H9 (cell line): ENCODE data around the gene GAPT. TPM values are rescaled to one million over a fixed set of nuclear protein-coding genes. Genes with fewer than 3 reads are reported as not detected.
A peak's percentile ranks its signal among the peaks of the same experiment; 100 is the strongest.
"Not testable (repeated sequence)": the region's sequence is repeated elsewhere in the genome, so short reads cannot be mapped to it uniquely, and the experiment has no call there.

Experiments
- DNase-seq: peaks from one replicate; pipeline ENCODE4 v3.0.0-alpha.2; 2017
- H2AFZ ChIP-seq: one replicate; pipeline ENCODE4 v1.6.1; 2013; ENCODE audit warnings: mild to moderate bottlenecking, low read length, control low read depth, moderate library complexity
- H2AK5ac ChIP-seq: 2 replicates; pipeline ENCODE4 v1.6.1; 2013; ENCODE audit warnings: low read length, control low read depth, mixed read lengths; ENCODE audit not compliant: insufficient read length
- H2BK120ac ChIP-seq: one replicate; pipeline ENCODE4 v1.6.1; 2013; ENCODE audit warnings: low read depth, mild to moderate bottlenecking, low read length, control low read depth, inconsistent platforms; ENCODE audit not compliant: poor library complexity, severe bottlenecking
- H2BK12ac ChIP-seq: 2 replicates; pipeline ENCODE4 v1.6.1; 2013; ENCODE audit warnings: low read length, control low read depth, mixed read lengths, low read depth; ENCODE audit not compliant: insufficient read length
- H2BK15ac ChIP-seq: 2 replicates; pipeline ENCODE4 v1.6.1; 2013; ENCODE audit warnings: low read depth, low read length, control low read depth
- H2BK20ac ChIP-seq: one replicate; pipeline ENCODE4 v1.6.1; 2013; ENCODE audit warnings: low read depth, mild to moderate bottlenecking, low read length, control low read depth, inconsistent platforms; ENCODE audit not compliant: poor library complexity, severe bottlenecking
- H2BK5ac ChIP-seq: 2 replicates; pipeline ENCODE4 v1.6.1; 2013; ENCODE audit warnings: low read length, control low read depth, mixed read lengths; ENCODE audit not compliant: insufficient read length
- H3K14ac ChIP-seq: 2 replicates; pipeline ENCODE4 v1.6.1; 2013; ENCODE audit warnings: low read length, control low read depth; ENCODE audit not compliant: insufficient read depth
- H3K18ac ChIP-seq: 2 replicates; pipeline ENCODE4 v1.6.1; 2013; ENCODE audit warnings: low read depth, mild to moderate bottlenecking, mixed read lengths, low read length, control low read depth; ENCODE audit not compliant: insufficient read length
- H3K23ac ChIP-seq: 2 replicates; pipeline ENCODE4 v1.6.1; 2013; ENCODE audit warnings: low read length, control low read depth, mixed read lengths, low read depth; ENCODE audit not compliant: insufficient read length
- H3K23me2 ChIP-seq: 2 replicates; pipeline ENCODE4 v1.6.1; 2013; ENCODE audit warnings: low read depth, mild to moderate bottlenecking, mixed read lengths, low read length, control low read depth; ENCODE audit not compliant: insufficient read length, poor library complexity, severe bottlenecking
- H3K27ac ChIP-seq: 2 replicates; pipeline ENCODE4 v1.5.1; 2013; ENCODE audit warnings: low read length, control low read depth, mixed read lengths, low read depth; ENCODE audit not compliant: insufficient read length
- H3K27me3 ChIP-seq: 2 replicates; pipeline ENCODE4 v1.6.1; 2013; ENCODE audit warnings: low read length, control low read depth, inconsistent platforms; ENCODE audit not compliant: insufficient read depth
- H3K4ac ChIP-seq: 2 replicates; pipeline ENCODE4 v1.6.1; 2013; ENCODE audit warnings: low read depth, mild to moderate bottlenecking, control low read depth, inconsistent platforms, low read length, moderate library complexity
- H3K4me1 ChIP-seq: 2 replicates; pipeline ENCODE4 v1.6.1; 2013; ENCODE audit warnings: low read length, control low read depth, inconsistent platforms; ENCODE audit not compliant: insufficient read depth
- H3K4me2 ChIP-seq: 2 replicates; pipeline ENCODE4 v1.6.1; 2013; ENCODE audit warnings: low read length, control low read depth, mixed read lengths; ENCODE audit not compliant: insufficient read length, insufficient read depth
- H3K56ac ChIP-seq: 2 replicates; pipeline ENCODE4 v1.6.1; 2013; ENCODE audit warnings: low read depth, mild to moderate bottlenecking, mixed read lengths, low read length, control low read depth; ENCODE audit not compliant: insufficient read length
- H3K79me1 ChIP-seq: 2 replicates; pipeline ENCODE4 v1.6.1; 2013; ENCODE audit warnings: low read depth, mild to moderate bottlenecking, moderate library complexity, low read length, control low read depth, inconsistent platforms; ENCODE audit not compliant: insufficient read depth, poor library complexity, severe bottlenecking
- H3K79me2 ChIP-seq: 2 replicates; pipeline ENCODE4 v1.6.1; 2013; ENCODE audit warnings: low read length, control low read depth, inconsistent platforms; ENCODE audit not compliant: insufficient read depth
- H3K9ac ChIP-seq: 2 replicates; pipeline ENCODE4 v1.6.1; 2013; ENCODE audit warnings: low read length, control low read depth, mixed read lengths; ENCODE audit not compliant: insufficient read length; ENCODE audit errors: extremely low read depth
- H3K9me3 ChIP-seq: one replicate; pipeline ENCODE4 v1.6.1; 2013; ENCODE audit warnings: low read depth, low read length, inconsistent platforms; ENCODE audit not compliant: control insufficient read depth
- H3T11ph ChIP-seq: one replicate; pipeline ENCODE4 v1.6.1; 2013; ENCODE audit warnings: mild to moderate bottlenecking, low read length, control low read depth, inconsistent platforms
- H4K20me1 ChIP-seq: one replicate; pipeline ENCODE4 v1.6.1; 2013; ENCODE audit not compliant: control insufficient read depth, insufficient read length, insufficient read depth
- H4K5ac ChIP-seq: 2 replicates; pipeline ENCODE4 v1.6.1; 2013; ENCODE audit warnings: low read depth, mild to moderate bottlenecking, mixed read lengths, low read length, control low read depth; ENCODE audit not compliant: insufficient read length
- H4K8ac ChIP-seq: replicated peaks from 2 replicates; pipeline ENCODE4 v1.6.1; 2013; ENCODE audit warnings: low read length, control low read depth, mixed read lengths, low read depth; ENCODE audit not compliant: insufficient read length
- H4K91ac ChIP-seq: 2 replicates; pipeline ENCODE4 v1.6.1; 2013; ENCODE audit warnings: low read depth, mild to moderate bottlenecking, moderate library complexity, mixed read lengths, low read length, control low read depth; ENCODE audit not compliant: insufficient read length
- H3K27ac Mint-ChIP-seq, 3 experiments: 2 replicates in 2 of 3; 3 replicates in 1 of 3; pipeline ENCODE4 v1.8.0; 2020 to 2021; ENCODE audit warnings: mixed read lengths in 3 of 3, mild to moderate bottlenecking in 1 of 3, moderate library complexity in 1 of 3
- H3K27me3 Mint-ChIP-seq: 2 replicates; pipeline ENCODE4 v1.8.0; 2021; ENCODE audit warnings: low read depth, mild to moderate bottlenecking, moderate library complexity, mixed read lengths
- H3K36me3 Mint-ChIP-seq, 3 experiments: 2 replicates in 2 of 3; 3 replicates in 1 of 3; pipeline ENCODE4 v1.8.0; 2020 to 2021; ENCODE audit warnings: low read depth in 3 of 3, mixed read lengths in 3 of 3; ENCODE audit not compliant: insufficient read depth in 1 of 3
- H3K4me1 Mint-ChIP-seq, 2 experiments: 2 replicates each; pipeline ENCODE4 v1.8.0; 2020; ENCODE audit warnings: mixed read lengths in 2 of 2
- H3K4me3 Mint-ChIP-seq, 2 experiments: 2 replicates in 1 of 2; 3 replicates in 1 of 2; pipeline ENCODE4 v1.8.0; 2020 to 2021; ENCODE audit warnings: mild to moderate bottlenecking in 2 of 2, mixed read lengths in 2 of 2, moderate library complexity in 1 of 2
- H3K9me3 Mint-ChIP-seq, 2 experiments: 2 replicates in 1 of 2; 3 replicates in 1 of 2; pipeline ENCODE4 v1.8.0; 2020; ENCODE audit warnings: mild to moderate bottlenecking in 2 of 2, mixed read lengths in 2 of 2, moderate library complexity in 1 of 2
- CTCF ChIP-seq: fragments of 200-600 bp; sonication (generic); conservative IDR thresholded peaks from 3 replicates; pipeline ENCODE4 v1.8.0; 2021; ENCODE audit warnings: antibody characterized with exemption, mild to moderate bottlenecking
- WGBS: extraction: QIAGEN DNeasy Blood & Tissue Kit; methylation state at CpG from one replicate; pipeline ENCODE4 v1.1.7; 2013; ENCODE audit warnings: missing lambda C conversion rate, low lambda C conversion rate, mixed read lengths; ENCODE audit not compliant: insufficient read length; ENCODE audit errors: extremely low coverage; 5-methylcytosine and 5-hydroxymethylcytosine counted together
- total RNA-seq: library from RNA; stranded (reverse); gene quantifications from 2 replicates; pipeline ENCODE4 v1.2.1, GENCODE V29; 2021

The GAPT gene
- total RNA-seq, 1 experiment from 2014 or later: not detected

- Mint-ChIP-seq H3K4me3 (no peak overlapping the region), H3K4me1 (peaks cover 13% of the 10 kb centered on the region in 2 experiments), H3K9me3 (peaks cover 22 to 25% of the 10 kb centered on the region in 2 experiments), H3K27ac (peak overlapping the region in 1 of 3 experiments; percentile 85; a peak in 2 of 7 replicates), H3K36me3 (peaks cover 11 to 24% (median 19%) of the 10 kb centered on the region in 3 experiments; a peak in 6 of 7 replicates), H3K27me3 (peaks cover 2% of the 10 kb centered on the region; the same call in 1 of the 2 replicates)
- no peak overlapping the region for H2BK20ac ChIP-seq
- H3K9ac ChIP-seq: no peak overlapping the region
- no peak overlapping the region for H2BK120ac ChIP-seq
- TF ChIP-seq CTCF: no peak
- H2BK5ac ChIP-seq: no peak overlapping the region
- H3K27ac ChIP-seq: no peak overlapping the region
- no peaks in the 10 kb centered on the region for H3K9me3 ChIP-seq
- no peaks in the 10 kb centered on the region for H3K79me2 ChIP-seq
- no peak overlapping the region for H3K14ac ChIP-seq
- no peak overlapping the region for H4K91ac ChIP-seq
- WGBS: no CpG with 5 or more reads among the region's 1 CpG
- no peaks in the 10 kb centered on the region for H3K4me1 ChIP-seq
- no peak overlapping the region for H3K56ac ChIP-seq
- H4K5ac ChIP-seq: no peak overlapping the region
- H2BK15ac ChIP-seq: no peak overlapping the region
- H4K8ac ChIP-seq: no peak overlapping the region
- no peaks in the 10 kb centered on the region for H4K20me1 ChIP-seq
- no peak overlapping the region for H3K23ac ChIP-seq
- no peaks in the 10 kb centered on the region for H3K23me2 ChIP-seq
- no peak overlapping the region for H3K4me2 ChIP-seq
- H3T11ph ChIP-seq: no peak overlapping the region
- DNase-seq: no peak
- H2AFZ ChIP-seq: no peak overlapping the region
- H3K4ac ChIP-seq: no peak overlapping the region
- no peak overlapping the region for H2BK12ac ChIP-seq
- no peaks in the 10 kb centered on the region for H3K79me1 ChIP-seq
- H3K18ac ChIP-seq: no peak overlapping the region
- H3K27me3 ChIP-seq: no peaks in the 10 kb centered on the region
- H2AK5ac ChIP-seq: no peak overlapping the region
Observed at GRCh38 chr5:58530942-58531490, 39.8 kb downstream of the GAPT start.

GRCh38 chr5:58541935-58542334 is 50.7 kb downstream of the GAPT start:
- not testable (repeated sequence) for DNase-seq, H3K27me3 Mint-ChIP-seq, H3K4me3 Mint-ChIP-seq, H4K20me1 ChIP-seq, H2BK20ac ChIP-seq, H3K27ac Mint-ChIP-seq, H3K4ac ChIP-seq, H2BK12ac ChIP-seq, H2AK5ac ChIP-seq, H3K23ac ChIP-seq, H4K91ac ChIP-seq, H2BK5ac ChIP-seq, H3K23me2 ChIP-seq, H3K14ac ChIP-seq, H4K8ac ChIP-seq, H3K79me2 ChIP-seq, H3T11ph ChIP-seq, H3K18ac ChIP-seq, H3K4me1 ChIP-seq, H3K4me2 ChIP-seq, H3K9me3 ChIP-seq, H2AFZ ChIP-seq, H3K27me3 ChIP-seq, H2BK15ac ChIP-seq, H2BK120ac ChIP-seq, H3K9ac ChIP-seq, H3K56ac ChIP-seq, H4K5ac ChIP-seq, H3K27ac ChIP-seq, H3K79me1 ChIP-seq, H3K4me1 Mint-ChIP-seq
- WGBS: no CpG with 5 or more reads among the region's 9 CpGs
- H3K36me3 Mint-ChIP-seq: peaks cover 5 to 14% (median 10%) of the 10 kb centered on the region in 3 experiments
- H3K9me3 Mint-ChIP-seq: peaks cover 27 to 28% of the 10 kb centered on the region in 2 experiments
